Measurements from ENCODE around the gene WDR82.

GRCh38 chr3:52228751-52229291, 49.6 kb downstream of the WDR82 start:
- TF ChIP-seq, protein P1, sequence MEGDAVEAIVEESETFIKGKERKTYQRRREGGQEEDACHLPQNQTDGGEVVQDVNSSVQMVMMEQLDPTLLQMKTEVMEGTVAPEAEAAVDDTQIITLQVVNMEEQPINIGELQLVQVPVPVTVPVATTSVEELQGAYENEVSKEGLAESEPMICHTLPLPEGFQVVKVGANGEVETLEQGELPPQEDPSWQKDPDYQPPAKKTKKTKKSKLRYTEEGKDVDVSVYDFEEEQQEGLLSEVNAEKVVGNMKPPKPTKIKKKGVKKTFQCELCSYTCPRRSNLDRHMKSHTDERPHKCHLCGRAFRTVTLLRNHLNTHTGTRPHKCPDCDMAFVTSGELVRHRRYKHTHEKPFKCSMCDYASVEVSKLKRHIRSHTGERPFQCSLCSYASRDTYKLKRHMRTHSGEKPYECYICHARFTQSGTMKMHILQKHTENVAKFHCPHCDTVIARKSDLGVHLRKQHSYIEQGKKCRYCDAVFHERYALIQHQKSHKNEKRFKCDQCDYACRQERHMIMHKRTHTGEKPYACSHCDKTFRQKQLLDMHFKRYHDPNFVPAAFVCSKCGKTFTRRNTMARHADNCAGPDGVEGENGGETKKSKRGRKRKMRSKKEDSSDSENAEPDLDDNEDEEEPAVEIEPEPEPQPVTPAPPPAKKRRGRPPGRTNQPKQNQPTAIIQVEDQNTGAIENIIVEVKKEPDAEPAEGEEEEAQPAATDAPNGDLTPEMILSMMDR (IDR thresholded peaks at IDR 0.05), result no peak
- TF ChIP-seq POLR2A (IDR thresholded peaks at IDR 0.05), result no peak
